IPS DF 4.7 (cell line): ENCODE data around the gene UNC79.

Experiments
- DNase-seq: peaks from one replicate; pipeline ENCODE4 v3.0.0-alpha.2; 2013; ENCODE audit warnings: low spot score; ENCODE audit errors: extremely low read depth

UNC79 gene

GRCh38 chr14:93727039-93727740 is 296.5 kb downstream of the UNC79 start:
- no peak for DNase-seq

DNA sequence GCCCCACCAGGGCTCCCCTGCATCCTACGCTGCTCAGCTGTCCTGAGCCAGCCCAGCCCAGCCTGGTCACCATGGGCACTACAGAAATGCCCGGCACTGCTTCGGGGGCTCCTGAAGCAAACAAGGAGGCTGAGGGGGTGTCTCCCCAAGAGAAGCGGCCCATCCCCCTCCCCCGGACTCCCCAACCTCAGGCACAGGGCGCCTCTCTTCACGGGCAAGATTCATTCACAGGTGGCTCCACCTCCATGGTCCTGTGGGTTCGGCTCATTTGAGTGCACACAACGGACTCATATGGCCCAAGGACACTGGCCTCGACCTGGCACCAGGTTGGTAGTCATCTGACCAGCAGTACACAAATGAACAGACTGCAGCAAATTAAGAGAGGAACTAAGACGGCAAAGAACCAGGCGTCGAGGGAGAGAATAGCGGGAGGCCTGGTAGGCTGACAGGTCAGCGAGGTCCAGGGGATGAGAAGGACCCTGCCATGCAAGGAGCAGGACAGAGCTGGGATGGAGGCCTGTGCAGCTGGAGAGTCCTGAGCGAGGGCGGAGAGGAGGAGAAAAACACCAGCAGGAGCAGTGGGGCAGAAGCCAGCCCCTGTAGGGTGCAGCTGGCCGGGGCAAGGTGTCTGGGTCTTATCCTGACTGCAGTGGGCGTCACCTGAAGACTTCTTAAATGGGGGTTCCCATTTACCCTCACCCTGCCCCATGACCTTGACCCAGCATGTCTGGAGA is 297.3 kb downstream of the UNC79 start:
- DNase-seq, result no peak

DNA sequence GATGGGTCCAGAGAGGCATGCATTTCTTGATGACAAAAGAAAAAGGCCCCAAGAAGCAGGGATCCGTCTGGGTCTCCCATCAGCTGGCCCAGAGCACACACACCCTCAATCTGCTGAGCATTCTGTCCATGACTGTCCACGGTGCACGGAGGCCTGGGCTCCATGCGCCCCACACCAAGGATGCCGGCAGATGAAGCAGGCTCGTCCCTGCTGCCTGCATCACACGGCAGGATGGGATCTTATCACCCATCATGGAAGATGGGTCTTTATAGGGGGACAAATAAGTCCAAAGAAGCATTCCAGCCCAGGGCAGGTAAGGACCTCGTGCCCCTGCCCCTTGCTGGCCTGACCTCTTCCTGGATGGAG is 297.9 kb downstream of the UNC79 start:
- no peak for DNase-seq

DNA sequence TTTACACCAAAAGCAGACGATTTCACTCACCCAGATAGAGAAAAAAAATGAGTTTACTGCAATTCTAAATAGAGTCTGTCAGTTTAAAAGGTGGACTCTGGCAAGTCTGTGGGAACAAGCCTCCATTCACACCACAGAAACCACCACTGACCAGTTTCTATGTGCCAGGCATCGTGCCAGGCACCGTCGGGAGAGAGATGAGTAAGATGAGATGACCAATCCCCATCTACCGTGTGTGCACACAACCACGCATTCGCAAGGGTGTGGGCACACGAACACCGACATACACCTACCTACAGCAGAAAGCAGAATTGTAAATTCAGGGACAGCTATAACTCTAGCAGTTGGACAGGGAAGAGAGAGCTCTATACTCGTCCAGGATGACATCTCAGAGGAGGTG is 299.3 kb downstream of the UNC79 start:
- no peak for DNase-seq

- DNase-seq, result no peak
These were observed 301.0 kb downstream of the UNC79 start for GRCh38 chr14:93731753-93732152.

DNA sequence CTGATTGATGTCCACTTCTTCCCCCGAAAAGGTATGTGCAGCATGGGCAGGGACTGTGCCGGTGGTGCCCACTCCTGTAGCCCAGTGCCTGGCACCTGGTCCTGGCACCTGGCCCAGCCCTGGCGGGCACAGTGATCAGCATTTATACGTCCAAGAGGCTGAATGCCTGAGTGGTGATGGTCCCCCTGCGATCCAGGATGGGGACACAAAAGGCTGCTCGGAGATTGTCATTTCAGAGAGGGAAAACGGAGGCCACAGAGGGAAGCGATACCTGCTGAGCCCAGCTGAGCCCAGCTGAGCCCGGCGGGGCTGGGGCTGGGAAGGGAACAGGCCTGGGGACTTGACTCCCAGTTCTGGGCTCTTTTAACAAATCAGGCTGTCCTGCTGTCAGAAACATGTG is 301.8 kb downstream of the UNC79 start:
- no peak for DNase-seq

GRCh38 chr14:93733231-93733630 is 302.5 kb downstream of the UNC79 start:
- no peak for DNase-seq

DNA sequence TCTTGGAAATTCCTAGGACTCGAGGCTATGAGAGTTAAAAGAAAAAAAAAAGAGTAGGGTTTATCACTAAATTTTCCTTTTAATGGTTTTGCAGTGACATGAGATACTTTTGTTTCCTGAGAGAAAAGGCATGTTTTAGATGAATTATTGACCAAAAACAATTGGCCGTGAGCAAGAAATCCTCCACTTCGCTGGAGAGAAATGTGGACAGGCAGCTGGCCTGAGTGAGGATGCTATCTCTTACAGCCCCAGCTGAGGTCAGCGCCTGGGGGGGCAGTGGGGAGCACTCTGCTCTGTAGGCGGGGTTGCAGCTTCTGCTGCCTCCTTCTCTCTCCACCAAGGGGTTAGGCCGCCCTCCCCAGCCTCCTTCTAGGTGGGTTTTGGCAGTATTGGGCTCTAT is 302.9 kb downstream of the UNC79 start:
- DNase-seq, result no peak

DNA sequence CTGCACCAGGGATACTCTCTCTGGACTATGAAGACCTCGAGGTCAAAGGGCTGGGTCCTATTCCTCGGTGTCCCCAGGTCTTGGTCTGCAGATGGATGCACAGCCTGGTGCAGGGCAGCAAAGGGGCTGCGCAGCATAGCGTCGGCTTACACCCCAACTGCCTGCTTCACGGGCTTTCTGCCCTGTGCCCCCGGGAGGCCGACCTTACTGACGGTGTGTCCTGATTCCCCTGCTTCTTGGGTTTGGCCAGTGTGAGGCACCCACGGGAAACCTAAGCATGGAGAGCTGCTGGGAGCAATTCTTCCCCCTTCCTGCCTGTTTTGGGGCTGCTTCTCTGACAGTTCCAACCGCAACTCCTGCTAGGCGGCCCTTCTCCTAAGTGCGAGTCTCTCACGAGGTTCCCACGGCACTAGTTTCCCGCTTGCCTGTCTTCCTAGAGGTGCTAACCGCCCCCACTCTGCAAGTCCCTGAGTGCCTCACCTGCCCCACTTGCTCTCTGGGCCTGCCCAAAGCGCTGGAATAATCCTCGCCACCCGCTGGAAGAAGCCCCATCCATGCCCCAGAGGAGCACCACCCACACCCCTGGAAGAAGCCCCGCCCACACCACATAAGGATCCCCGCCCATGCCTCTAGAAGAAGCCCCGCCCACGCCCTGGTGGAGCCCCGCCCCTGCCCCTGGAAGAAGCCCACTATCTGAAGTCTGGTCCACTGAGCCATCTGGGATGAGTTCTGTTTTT is 303.5 kb downstream of the UNC79 start:
- no peak for DNase-seq

DNA sequence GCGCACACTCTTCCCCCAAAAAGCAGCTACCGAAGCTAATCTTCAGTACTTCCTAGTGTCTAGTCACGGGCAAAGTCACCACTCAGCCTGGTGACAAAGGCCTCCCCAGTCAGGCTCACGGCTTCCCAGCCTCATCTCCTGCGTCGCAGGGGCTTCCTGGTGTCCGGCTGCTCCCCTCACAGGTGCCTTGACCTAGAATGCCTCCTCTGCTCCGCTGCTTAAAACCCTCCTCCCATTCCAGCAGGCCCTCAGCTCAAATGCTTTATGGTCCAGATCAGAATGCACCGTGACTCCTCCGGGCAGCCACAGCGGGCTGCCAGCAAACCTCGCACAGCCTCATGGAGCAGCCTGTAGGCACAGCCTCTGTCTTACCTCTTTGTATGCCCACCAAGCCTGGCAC is 304.5 kb downstream of the UNC79 start:
- no peak for DNase-seq

GRCh38 chr14:93736378-93737014 is 305.8 kb downstream of the UNC79 start:
- DNase-seq, result no peak

DNA sequence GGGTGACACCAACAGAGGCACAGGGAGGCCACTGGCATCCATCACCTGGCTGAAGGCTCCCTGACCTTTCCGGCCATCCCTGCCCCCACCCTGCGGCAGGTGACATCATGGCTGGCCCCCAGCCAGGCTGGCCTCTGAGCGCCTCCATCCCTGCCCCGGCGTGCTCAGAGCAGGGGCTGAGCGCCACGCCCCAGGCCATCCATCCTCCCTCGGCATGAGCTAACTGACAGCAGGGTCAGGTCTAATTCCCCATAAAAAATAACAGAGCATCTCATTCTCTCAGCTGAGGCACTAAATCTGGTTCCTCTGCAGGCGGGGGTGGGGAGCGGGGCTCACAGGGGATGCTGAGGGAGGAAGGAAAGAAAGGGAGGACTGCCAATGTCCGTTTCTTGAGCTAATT is 306.9 kb downstream of the UNC79 start:
- no peak for DNase-seq

DNA sequence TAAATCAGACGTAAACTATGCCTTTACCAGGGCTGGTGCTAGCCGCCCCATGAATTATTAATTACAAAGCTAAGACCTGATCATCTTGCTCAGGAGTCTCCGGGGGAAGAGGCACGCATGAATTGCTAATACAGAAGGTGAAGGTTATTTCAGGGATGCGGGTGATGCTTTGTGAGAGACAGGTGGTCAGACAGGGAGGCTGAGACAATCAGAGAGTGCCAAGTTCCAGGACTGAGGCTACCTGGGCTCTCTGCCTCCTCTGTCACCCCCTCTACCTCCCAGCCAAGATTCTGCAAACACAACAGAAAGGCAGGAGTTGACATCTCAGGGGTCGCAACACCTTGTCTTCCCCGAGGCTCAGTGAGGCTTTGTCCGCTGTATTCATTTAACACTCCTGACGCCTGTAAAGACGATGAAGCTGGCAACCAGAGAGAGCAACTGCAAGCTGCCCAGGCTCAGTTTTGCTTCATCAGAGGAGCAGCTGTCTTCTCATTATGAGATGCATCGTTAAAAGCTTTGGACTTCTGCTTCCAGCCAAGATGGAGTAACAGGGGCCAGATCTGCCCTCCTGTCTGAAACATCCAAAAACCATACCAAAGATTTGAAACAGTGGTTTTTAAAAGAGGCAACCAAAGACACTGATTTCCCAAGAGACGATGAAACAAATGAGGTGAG is 311.0 kb downstream of the UNC79 start:
- DNase-seq, result no peak

DNA sequence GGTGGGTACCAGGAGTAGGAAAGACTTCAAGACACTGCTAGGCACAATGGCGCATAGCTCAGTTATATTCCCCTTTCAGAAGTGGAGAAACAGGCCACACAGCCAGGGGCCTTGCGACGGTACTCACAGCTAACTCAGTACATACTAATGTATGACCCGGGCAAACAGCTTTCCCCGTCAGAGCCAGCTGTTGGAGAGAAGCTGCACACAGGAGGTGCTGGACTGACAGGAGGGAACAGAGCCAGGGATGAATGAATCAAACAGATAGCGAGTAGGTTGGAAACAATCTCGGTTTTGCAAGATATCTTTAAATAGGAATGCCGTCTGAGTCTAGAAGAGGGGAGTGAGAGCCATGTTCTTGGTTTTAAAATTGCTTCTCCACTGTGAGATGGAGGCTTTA is 312.0 kb downstream of the UNC79 start:
- no peak for DNase-seq

DNA sequence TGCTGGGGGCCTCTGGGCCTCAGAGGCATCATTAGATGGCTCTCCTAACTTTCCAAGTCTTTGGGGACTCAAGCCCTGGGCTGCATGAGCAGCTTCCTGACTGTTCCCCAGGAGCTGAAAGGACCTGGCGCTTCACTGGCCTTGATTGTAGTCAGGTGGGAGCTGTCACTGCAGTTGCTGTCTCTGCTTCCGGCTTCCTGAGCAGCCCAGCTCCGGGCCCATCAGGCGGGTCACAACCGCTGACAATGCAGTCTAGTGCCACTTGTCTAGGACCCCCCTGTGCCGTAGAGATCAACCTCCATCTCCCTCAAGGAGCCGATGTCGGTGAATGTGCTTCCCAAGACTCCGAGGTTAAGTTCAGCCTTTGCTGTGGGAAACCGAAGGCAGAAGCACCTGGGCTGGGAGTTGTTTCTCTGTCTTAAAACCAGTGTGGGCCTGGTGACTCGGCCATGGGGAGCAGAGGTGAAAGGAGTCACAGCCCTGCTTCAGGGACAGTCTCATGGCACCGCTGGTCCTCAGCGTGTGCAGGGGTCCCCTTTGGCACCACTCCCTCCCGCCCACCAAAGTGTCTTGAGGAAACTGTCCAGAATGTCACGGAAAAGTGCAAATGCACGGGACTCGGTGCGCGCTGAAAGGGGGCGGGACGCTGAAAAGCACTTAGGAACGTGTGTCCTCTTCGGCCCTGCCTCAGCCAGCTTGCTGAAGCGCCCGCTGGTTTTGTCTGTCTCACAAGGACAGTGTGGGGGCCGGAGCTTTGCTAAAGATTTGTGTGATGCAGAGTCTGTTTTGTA is 312.7 kb downstream of the UNC79 start:
- no peak for DNase-seq

GRCh38 chr14:93744176-93744575 is 313.4 kb downstream of the UNC79 start:
- no peak for DNase-seq

- DNase-seq, result no peak
These were observed 314.1 kb downstream of the UNC79 start for GRCh38 chr14:93744876-93745275.

DNA sequence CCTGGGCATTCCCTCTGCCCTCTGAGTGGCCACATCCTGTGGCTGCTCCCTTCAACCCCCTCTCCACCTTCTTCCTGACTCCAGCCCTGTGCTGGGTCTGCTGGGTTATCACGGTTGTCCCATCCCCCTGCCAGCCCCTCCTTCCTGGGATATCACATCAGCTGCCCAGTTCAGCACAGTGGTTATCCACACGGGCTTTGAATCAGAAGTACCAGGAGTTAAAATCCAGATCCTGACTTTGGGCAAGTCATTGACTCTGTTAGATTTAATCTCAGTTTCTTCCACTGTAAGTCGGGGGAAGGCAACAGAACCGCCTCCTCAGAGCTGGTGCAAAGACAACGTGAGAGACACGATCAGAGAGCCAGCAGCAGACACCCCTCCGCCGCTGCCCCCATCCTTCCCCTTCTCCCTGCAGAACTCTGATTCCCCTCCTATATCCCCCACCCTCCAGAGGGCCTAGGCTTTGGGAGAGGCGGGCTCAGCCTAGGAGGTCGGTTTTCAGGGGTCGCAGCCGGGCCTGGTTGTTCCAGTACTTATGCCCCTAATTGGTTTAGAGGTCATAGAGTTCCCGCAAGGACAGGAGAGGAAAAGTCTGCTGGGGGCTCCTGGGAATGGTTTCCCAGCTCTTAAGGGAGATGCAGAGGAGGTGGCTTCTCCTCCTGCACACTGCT is 315.0 kb downstream of the UNC79 start:
- DNase-seq, result no peak

- no peak for DNase-seq
These were observed 316.4 kb downstream of the UNC79 start for GRCh38 chr14:93747102-93747501.

GRCh38 chr14:93747560-93747959 is 316.8 kb downstream of the UNC79 start:
- DNase-seq, result no peak
